Peyer's patch (tissue), 4 donors: ENCODE data around the gene ADGRG3. TPM values are rescaled to one million over a fixed set of nuclear protein-coding genes. Genes with fewer than 3 reads are reported as not detected.

ENCODE experiments used
- DNase-seq, 3 donors: peaks; one replicate each; pipeline ENCODE4 v3.0.0-alpha.2; 2017 to 2019
- H3K27ac ChIP-seq, 4 donors: fragments of 200-600 bp; sonication (generic); one replicate each; pipeline ENCODE4 v1.5.1; 2016 to 2019
- H3K27me3 ChIP-seq, 2 donors: fragments of 200-600 bp; sonication (generic); one replicate each; pipeline ENCODE4 v1.5.1; 2019
- H3K36me3 ChIP-seq, 3 donors: fragments of 200-600 bp; sonication (generic); one replicate each; pipeline ENCODE4 v1.5.1; 2016 to 2019
- H3K4me1 ChIP-seq, 4 donors: fragments of 200-600 bp; sonication (generic); one replicate each; pipeline ENCODE4 v1.5.1; 2016 to 2019
- H3K4me3 ChIP-seq, 4 donors: fragments of 200-600 bp; sonication (generic); 1 replicate in 3 of 4; 2 replicates in 1 of 4; pipeline ENCODE4 v1.5.1; 2016 to 2019; ENCODE audit warnings: mild to moderate bottlenecking in 1 of 4
- H3K9me3 ChIP-seq, 4 donors: fragments of 200-600 bp; sonication (generic); one replicate each; pipeline ENCODE4 v1.5.1; 2016 to 2019; ENCODE audit warnings: mild to moderate bottlenecking in 1 of 4
- POLR2A ChIP-seq, 2 donors: fragments of 450-650 bp; IDR thresholded peaks; one replicate each; pipeline ENCODE4 v1.5.1; 2017; ENCODE audit warnings: antibody characterized with exemption in 2 of 2, mild to moderate bottlenecking in 2 of 2, moderate library complexity in 2 of 2
- total RNA-seq, 4 donors: library from RNA; depleted of rRNA; stranded (reverse); fragments of >200 nt; gene quantifications; one replicate each; pipeline ENCODE4 v1.1.0, GENCODE V29; 2016
- TF ChIP-seq, protein P1 (sequence below), 6 experiments: fragments of 450-650 bp in 4 of 6; fragments of 200-600 bp in 2 of 6; sonication (generic) in 1 of 6; IDR thresholded peaks; one replicate each; pipeline ENCODE4 v1.5.1; 2017 to 2019; ENCODE audit warnings: antibody characterized with exemption in 6 of 6, mild to moderate bottlenecking in 3 of 6, moderate library complexity in 1 of 6

ADGRG3 gene
- total RNA-seq, 4 donors from 2014 or later, result 0.47 to 4.1 (median 1.9) TPM

DNA sequence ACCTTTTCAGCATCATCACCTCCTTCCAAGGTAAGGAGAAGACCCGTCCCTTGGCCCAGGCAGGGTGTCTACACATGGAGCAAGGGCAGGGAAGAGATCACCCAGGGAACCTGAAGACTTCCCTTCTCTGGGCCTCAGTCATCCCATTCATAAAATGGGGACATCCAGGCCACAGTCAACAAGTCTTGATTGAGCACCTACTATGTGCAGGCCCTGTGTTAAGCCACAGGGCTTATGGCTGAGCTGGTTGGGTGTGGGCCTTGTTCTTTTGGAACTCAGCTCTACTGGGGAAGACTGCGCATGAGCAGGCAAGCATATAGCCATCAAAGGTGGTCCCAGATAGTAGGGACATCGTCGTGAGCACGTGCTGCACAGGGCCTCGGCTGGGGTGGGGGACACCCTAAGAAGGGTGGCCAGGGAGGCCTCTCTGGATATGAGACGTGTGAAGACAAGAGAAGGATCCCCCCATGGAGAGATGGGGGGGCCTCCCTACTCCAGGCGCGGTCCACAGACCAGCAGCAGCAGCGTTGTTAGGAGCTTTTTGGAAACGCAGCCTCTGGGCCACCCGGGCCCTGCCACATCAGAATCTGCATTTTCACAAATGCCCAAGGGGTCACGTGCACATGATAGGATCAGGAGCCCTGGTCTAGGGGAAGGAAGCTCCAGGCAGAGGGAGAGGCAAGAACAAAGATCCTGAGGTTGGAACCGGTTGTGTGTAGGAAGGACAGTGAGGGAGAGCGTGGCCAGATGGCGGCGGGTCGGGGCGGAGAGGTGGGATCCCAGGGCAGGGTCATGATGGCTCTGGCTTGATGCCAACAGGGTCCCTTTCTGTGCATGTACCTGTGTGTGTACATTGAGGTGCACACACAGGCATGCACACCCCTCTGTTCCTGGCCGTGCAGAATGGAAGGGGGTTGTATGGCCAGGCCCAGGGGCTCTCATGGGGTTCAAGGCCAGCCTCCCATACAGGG is 5.9 kb upstream of the ADGRG3 start:
- H3K4me1 ChIP-seq, result no peaks in the 10 kb centered on the region
- no peak overlapping the region for H3K27ac ChIP-seq
- no peak overlapping the region for H3K4me3 ChIP-seq
- no peaks in the 10 kb centered on the region for H3K27me3 ChIP-seq
- peaks cover 0 to 19% (median 0%) of the 10 kb centered on the region in 3 donors for H3K36me3 ChIP-seq
- no peaks in the 10 kb centered on the region for H3K9me3 ChIP-seq
- no peak for TF ChIP-seq POLR2A (IDR thresholded peaks at IDR 0.05)
- TF ChIP-seq, protein P1, sequence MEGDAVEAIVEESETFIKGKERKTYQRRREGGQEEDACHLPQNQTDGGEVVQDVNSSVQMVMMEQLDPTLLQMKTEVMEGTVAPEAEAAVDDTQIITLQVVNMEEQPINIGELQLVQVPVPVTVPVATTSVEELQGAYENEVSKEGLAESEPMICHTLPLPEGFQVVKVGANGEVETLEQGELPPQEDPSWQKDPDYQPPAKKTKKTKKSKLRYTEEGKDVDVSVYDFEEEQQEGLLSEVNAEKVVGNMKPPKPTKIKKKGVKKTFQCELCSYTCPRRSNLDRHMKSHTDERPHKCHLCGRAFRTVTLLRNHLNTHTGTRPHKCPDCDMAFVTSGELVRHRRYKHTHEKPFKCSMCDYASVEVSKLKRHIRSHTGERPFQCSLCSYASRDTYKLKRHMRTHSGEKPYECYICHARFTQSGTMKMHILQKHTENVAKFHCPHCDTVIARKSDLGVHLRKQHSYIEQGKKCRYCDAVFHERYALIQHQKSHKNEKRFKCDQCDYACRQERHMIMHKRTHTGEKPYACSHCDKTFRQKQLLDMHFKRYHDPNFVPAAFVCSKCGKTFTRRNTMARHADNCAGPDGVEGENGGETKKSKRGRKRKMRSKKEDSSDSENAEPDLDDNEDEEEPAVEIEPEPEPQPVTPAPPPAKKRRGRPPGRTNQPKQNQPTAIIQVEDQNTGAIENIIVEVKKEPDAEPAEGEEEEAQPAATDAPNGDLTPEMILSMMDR (IDR thresholded peaks at IDR 0.05), result no peak
- no peak for DNase-seq

DNA sequence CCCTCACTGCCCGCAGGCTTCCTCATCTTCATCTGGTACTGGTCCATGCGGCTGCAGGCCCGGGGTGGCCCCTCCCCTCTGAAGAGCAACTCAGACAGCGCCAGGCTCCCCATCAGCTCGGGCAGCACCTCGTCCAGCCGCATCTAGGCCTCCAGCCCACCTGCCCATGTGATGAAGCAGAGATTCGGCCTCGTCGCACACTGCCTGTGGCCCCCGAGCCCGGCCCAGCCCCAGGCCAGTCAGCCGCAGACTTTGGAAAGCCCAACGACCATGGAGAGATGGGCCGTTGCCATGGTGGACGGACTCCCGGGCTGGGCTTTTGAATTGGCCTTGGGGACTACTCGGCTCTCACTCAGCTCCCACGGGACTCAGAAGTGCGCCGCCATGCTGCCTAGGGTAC is 4.7 kb upstream of the ADGRG3 start:
- Histone ChIP-seq H3K27me3 (no peaks in the 10 kb centered on the region), H3K36me3 (peaks cover 0 to 19% (median 0%) of the 10 kb centered on the region in 3 donors), H3K4me3 (no peak overlapping the region), H3K27ac (no peak overlapping the region), H3K4me1 (no peaks in the 10 kb centered on the region), H3K9me3 (no peaks in the 10 kb centered on the region)
- no peak for DNase-seq
- TF ChIP-seq, protein P1 (IDR thresholded peaks at IDR 0.05), result no peak
- no peak for TF ChIP-seq POLR2A (IDR thresholded peaks at IDR 0.05)

DNA sequence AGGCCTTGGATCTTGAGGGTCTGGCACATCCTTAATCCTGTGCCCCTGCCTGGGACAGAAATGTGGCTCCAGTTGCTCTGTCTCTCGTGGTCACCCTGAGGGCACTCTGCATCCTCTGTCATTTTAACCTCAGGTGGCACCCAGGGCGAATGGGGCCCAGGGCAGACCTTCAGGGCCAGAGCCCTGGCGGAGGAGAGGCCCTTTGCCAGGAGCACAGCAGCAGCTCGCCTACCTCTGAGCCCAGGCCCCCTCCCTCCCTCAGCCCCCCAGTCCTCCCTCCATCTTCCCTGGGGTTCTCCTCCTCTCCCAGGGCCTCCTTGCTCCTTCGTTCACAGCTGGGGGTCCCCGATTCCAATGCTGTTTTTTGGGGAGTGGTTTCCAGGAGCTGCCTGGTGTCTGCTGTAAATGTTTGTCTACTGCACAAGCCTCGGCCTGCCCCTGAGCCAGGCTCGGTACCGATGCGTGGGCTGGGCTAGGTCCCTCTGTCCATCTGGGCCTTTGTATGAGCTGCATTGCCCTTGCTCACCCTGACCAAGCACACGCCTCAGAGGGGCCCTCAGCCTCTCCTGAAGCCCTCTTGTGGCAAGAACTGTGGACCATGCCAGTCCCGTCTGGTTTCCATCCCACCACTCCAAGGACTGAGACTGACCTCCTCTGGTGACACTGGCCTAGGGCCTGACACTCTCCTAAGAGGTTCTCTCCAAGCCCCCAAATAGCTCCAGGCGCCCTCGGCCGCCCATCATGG is 4.0 kb upstream of the ADGRG3 start:
- TF ChIP-seq, protein P1 (IDR thresholded peaks at IDR 0.05), result no peak
- no peak for TF ChIP-seq POLR2A (IDR thresholded peaks at IDR 0.05)
- Histone ChIP-seq H3K4me1 (no peaks in the 10 kb centered on the region), H3K27me3 (no peaks in the 10 kb centered on the region), H3K4me3 (no peak overlapping the region), H3K36me3 (peaks cover 0 to 19% (median 0%) of the 10 kb centered on the region in 3 donors), H3K9me3 (no peaks in the 10 kb centered on the region), H3K27ac (no peak overlapping the region)
- no peak for DNase-seq

DNA sequence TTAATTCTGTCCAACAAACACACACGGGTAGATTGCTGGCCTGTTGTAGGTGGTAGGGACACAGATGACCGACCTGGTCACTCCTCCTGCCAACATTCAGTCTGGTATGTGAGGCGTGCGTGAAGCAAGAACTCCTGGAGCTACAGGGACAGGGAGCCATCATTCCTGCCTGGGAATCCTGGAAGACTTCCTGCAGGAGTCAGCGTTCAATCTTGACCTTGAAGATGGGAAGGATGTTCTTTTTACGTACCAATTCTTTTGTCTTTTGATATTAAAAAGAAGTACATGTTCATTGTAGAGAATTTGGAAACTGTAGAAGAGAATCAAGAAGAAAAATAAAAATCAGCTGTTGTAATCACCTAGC is 3.5 kb upstream of the ADGRG3 start:
- no peaks in the 10 kb centered on the region for H3K9me3 ChIP-seq
- H3K27ac ChIP-seq, result no peak overlapping the region
- TF ChIP-seq POLR2A (IDR thresholded peaks at IDR 0.05), result no peak
- TF ChIP-seq, protein P1 (IDR thresholded peaks at IDR 0.05), result no peak
- no peak for DNase-seq
- no peak overlapping the region for H3K4me3 ChIP-seq
- no peaks in the 10 kb centered on the region for H3K27me3 ChIP-seq
- peaks cover 0 to 19% (median 0%) of the 10 kb centered on the region in 3 donors for H3K36me3 ChIP-seq
- no peaks in the 10 kb centered on the region for H3K4me1 ChIP-seq

DNA sequence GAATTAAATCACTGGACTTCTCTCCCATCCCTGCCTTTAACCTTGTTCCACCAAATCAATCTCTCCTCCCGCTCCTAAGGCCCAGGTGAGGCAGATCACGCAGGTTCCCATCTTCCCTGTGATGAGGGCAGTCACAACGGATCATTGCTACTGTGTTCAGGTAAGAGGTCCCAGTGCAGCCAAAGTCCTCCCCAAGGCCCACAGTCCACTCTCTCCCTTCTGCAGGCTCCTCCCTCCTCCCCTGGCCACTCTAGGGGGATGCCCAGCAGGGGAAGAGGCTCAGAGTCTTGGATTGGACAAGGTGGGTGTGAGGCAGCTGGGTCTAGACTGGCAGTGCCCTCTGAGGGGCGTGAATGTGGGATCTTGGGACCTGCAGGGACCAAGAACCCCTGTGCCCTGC is 2.6 kb upstream of the ADGRG3 start:
- no peak overlapping the region for H3K4me3 ChIP-seq
- no peaks in the 10 kb centered on the region for H3K4me1 ChIP-seq
- DNase-seq, result no peak
- no peak for TF ChIP-seq POLR2A (IDR thresholded peaks at IDR 0.05)
- TF ChIP-seq, protein P1 (IDR thresholded peaks at IDR 0.05), result no peak
- peaks cover 0 to 15% (median 0%) of the 10 kb centered on the region in 3 donors for H3K36me3 ChIP-seq
- no peaks in the 10 kb centered on the region for H3K27me3 ChIP-seq
- no peaks in the 10 kb centered on the region for H3K9me3 ChIP-seq
- H3K27ac ChIP-seq, result no peak overlapping the region
